HepG2 (cell line): ENCODE results near the gene ABHD12. TPM values are rescaled to one million over a fixed set of nuclear protein-coding genes. Genes with fewer than 3 reads are reported as not detected.
A peak's percentile ranks its signal among the peaks of the same experiment; 100 is the strongest.

Experiments used
- ATAC-seq: fragments of 200-7000 bp; cut with Tn5 transposase; 3 replicates; pipeline ENCODE4 v1.9.1; 2020; ENCODE audit warnings: mild to moderate bottlenecking, moderate library complexity
- BruUV-seq: library from RNA; stranded (reverse); fragments of 400-500 nt; replicated peaks from 2 replicates; lab custom pipeline; 2021; lab: Mats Ljungman, UMichigan
- CTCF ChIA-PET: fragments of 300-600 bp; formaldehyde crosslinking; extraction: SDS; loops from one replicate; lab custom pipeline; 2021; ENCODE audit warnings: low total read pairs, inconsistent platforms, low intra/inter-chr PET ratio; lab: Yijun Ruan, JAX
- POLR2A ChIA-PET: fragments of 350-600 bp; sonication (Branson Sonifier 250); formaldehyde crosslinking; loops from one replicate; lab custom pipeline; 2020; ENCODE audit warnings: antibody characterized with exemption, inconsistent platforms; lab: Yijun Ruan, JAX
- DNase-seq: peaks from one replicate; pipeline ENCODE4 v3.0.0-alpha.2; 2015; ENCODE audit warnings: low spot score
- FAIRE-seq: peaks from 3 replicates; lab custom pipeline; 2011; peaks lifted over from hg19 to GRCh38; lab: Jason Lieb, UNC
- H2AFZ ChIP-seq: one replicate; pipeline ENCODE4 v1.6.1; 2011; ENCODE audit warnings: low read length, inconsistent platforms
- H3K27ac ChIP-seq: fragments of 300-600 bp; 3 replicates; pipeline ENCODE4 v1.8.0; 2011; ENCODE audit warnings: mixed run types, mild to moderate bottlenecking, mixed read lengths, low read length, inconsistent platforms; ENCODE audit not compliant: insufficient read depth; ENCODE audit errors: extremely low read length
- H3K27me3 ChIP-seq, 2 experiments: fragments of 200-600 bp in 1 of 2; 2 replicates in 1 of 2; 3 replicates in 1 of 2; pipeline versions ENCODE4 v1.6.0 to v1.8.0; 2011; ENCODE audit warnings: low read length in 2 of 2, mild to moderate bottlenecking in 2 of 2, moderate library complexity in 2 of 2, inconsistent platforms in 1 of 2; ENCODE audit not compliant: insufficient read depth in 2 of 2, control insufficient read depth in 1 of 2
- H3K36me3 ChIP-seq, 2 experiments: fragments of 200-600 bp in 1 of 2; replicated peaks in 1 of 2; 2 replicates in 1 of 2; 3 replicates in 1 of 2; pipeline versions ENCODE4 v1.5.1 to v1.8.0; 2011; ENCODE audit warnings: low read length in 2 of 2, inconsistent platforms in 1 of 2; ENCODE audit not compliant: insufficient read depth in 2 of 2, control insufficient read depth in 1 of 2
- H3K4me1 ChIP-seq: 2 replicates; pipeline ENCODE4 v1.5.1; 2012; ENCODE audit warnings: low read length, inconsistent platforms; ENCODE audit not compliant: insufficient read depth
- H3K4me2 ChIP-seq: 2 replicates; pipeline ENCODE4 v1.6.0; 2011; ENCODE audit warnings: low read depth, low read length, inconsistent platforms
- H3K4me3 ChIP-seq, 3 experiments: fragments of 200-600 bp in 1 of 3; sonication (generic), shearing (Covaris generic) in 1 of 3; replicated peaks in 1 of 3; 2 replicates each; pipeline ENCODE4 v1.5.1; 2011 to 2016; ENCODE audit warnings: low read length in 3 of 3, inconsistent platforms in 2 of 3, low read depth in 2 of 3, mild to moderate bottlenecking in 2 of 3, control low read depth in 1 of 3, mixed read lengths in 1 of 3; ENCODE audit not compliant: insufficient read depth in 1 of 3
- H3K79me2 ChIP-seq: one replicate; pipeline ENCODE4 v1.6.1; 2011; ENCODE audit warnings: low read length, inconsistent platforms; ENCODE audit not compliant: insufficient read depth
- H3K9ac ChIP-seq: 2 replicates; pipeline ENCODE4 v1.6.0; 2011; ENCODE audit warnings: mild to moderate bottlenecking, low read depth, low read length, inconsistent platforms; ENCODE audit not compliant: insufficient read depth
- H3K9me3 ChIP-seq: 2 replicates; pipeline ENCODE4 v1.5.1; 2012; ENCODE audit warnings: mild to moderate bottlenecking, low read length
- H4K20me1 ChIP-seq: 2 replicates; pipeline ENCODE4 v1.6.0; 2011; ENCODE audit warnings: inconsistent platforms, mild to moderate bottlenecking, low read length, moderate library complexity; ENCODE audit not compliant: insufficient read depth
- BRD4 ChIP-seq: sonication (generic); formaldehyde crosslinking; IDR thresholded peaks from 2 replicates; pipeline ENCODE4 v1.4.0; 2020; ENCODE audit warnings: missing genetic modification reagents
- IKZF1 ChIP-seq: fragments of 450-650 bp; IDR thresholded peaks from 2 replicates; pipeline ENCODE4 v1.7.1; 2016
- IRF2 ChIP-seq: IDR thresholded peaks from 2 replicates; pipeline ENCODE4 v1.6.1; 2018; ENCODE audit warnings: missing genetic modification reagents, missing compliant biosample characterization
- MEF2D ChIP-seq: sonication (generic); formaldehyde crosslinking; IDR thresholded peaks from 2 replicates; pipeline ENCODE4 v1.5.1; 2020; ENCODE audit warnings: mild to moderate bottlenecking, missing genetic modification reagents
- NFIC ChIP-seq: IDR thresholded peaks from 2 replicates; pipeline ENCODE4 v1.6.1; 2012; ENCODE audit warnings: mild to moderate bottlenecking, low read length, inconsistent platforms
- RAD51 ChIP-seq: fragments of 450-650 bp; IDR thresholded peaks from 2 replicates; pipeline ENCODE4 v1.6.1; 2016; ENCODE audit warnings: borderline replicate concordance
- RXRA ChIP-seq: sonication (generic); formaldehyde crosslinking; IDR thresholded peaks from 2 replicates; pipeline ENCODE4 v1.5.1; 2020; ENCODE audit warnings: missing genetic modification reagents
- SNRNP70 ChIP-seq: fragments of 200-400 bp; formaldehyde crosslinking; IDR thresholded peaks from 2 replicates; pipeline ENCODE4 v1.6.1; 2017; ENCODE audit warnings: mild to moderate bottlenecking, low read depth, low read length, moderate library complexity
- TARDBP ChIP-seq: sonication (generic); formaldehyde crosslinking; IDR thresholded peaks from 2 replicates; pipeline ENCODE4 v1.8.0; 2022; ENCODE audit warnings: mild to moderate bottlenecking, missing genetic modification reagents
- ZC3H13 ChIP-seq: sonication (generic); formaldehyde crosslinking; IDR thresholded peaks from 2 replicates; pipeline ENCODE4 v1.8.1; 2023; ENCODE audit warnings: mild to moderate bottlenecking, missing genetic modification reagents, moderate library complexity
- ZNF230 ChIP-seq: sonication (generic); formaldehyde crosslinking; IDR thresholded peaks from 2 replicates; pipeline ENCODE4 v1.4.0; 2020; ENCODE audit warnings: mild to moderate bottlenecking, missing genetic modification reagents
- ZNF44 ChIP-seq: sonication (generic); formaldehyde crosslinking; IDR thresholded peaks from 2 replicates; pipeline ENCODE4 v1.5.1; 2020; ENCODE audit warnings: mild to moderate bottlenecking, missing genetic modification reagents
- ZNF446 ChIP-seq: sonication (generic); formaldehyde crosslinking; IDR thresholded peaks from 2 replicates; pipeline ENCODE4 v1.5.0; 2020; ENCODE audit warnings: mild to moderate bottlenecking, missing genetic modification reagents
- ZNF570 ChIP-seq: sonication (generic); formaldehyde crosslinking; IDR thresholded peaks from 2 replicates; pipeline ENCODE4 v1.4.0; 2020; ENCODE audit warnings: mild to moderate bottlenecking, missing genetic modification reagents, borderline replicate concordance
- ZNF746 ChIP-seq: sonication (generic); formaldehyde crosslinking; IDR thresholded peaks from 2 replicates; pipeline ENCODE4 v1.8.0; 2022; ENCODE audit warnings: mild to moderate bottlenecking, missing genetic modification reagents
- ZNF891 ChIP-seq: sonication (generic); formaldehyde crosslinking; IDR thresholded peaks from 2 replicates; pipeline ENCODE4 v1.5.0; 2020; ENCODE audit warnings: mild to moderate bottlenecking, missing genetic modification reagents
- WGBS: methylation state at CpG from one replicate; pipeline ENCODE4 v1.1.6; 2017; ENCODE audit warnings: low lambda C conversion rate; 5-methylcytosine and 5-hydroxymethylcytosine counted together
- in situ Hi-C: cut with HindIII; loops from 2 replicates; pipeline ENCODE4 v1.10.0; 2017; ENCODE audit warnings: low pct_unique_long_range_greater_than_20kb; ENCODE audit not compliant: extremely low pct_ligation_motif_present
- intact Hi-C: fragments of 100-400 bp; cut with micrococcal nuclease; formaldehyde crosslinking; loops from one replicate; pipeline ENCODE4 v1.10.0; 2022; ENCODE audit not compliant: unreplicated experiment
- polyA plus RNA-seq, 8 experiments: library from polyadenylated mRNA; depleted of rRNA in 3 of 8; stranded (reverse) in 7 of 8; unstranded in 1 of 8; fragments of >200 nt; fragmentation: Illumina TruSeq in 4 of 8; extraction: Trizol in 4 of 8; gene quantifications; 2 replicates each; pipeline versions ENCODE4 v1.2.1 to v1.2.3, GENCODE V29; 2011 to 2016; ENCODE audit warnings: low read depth in 4 of 8, missing spikeins in 1 of 8, mixed read lengths in 1 of 8; ENCODE audit not compliant: insufficient read depth in 1 of 8
- total RNA-seq, 5 experiments: library from RNA; depleted of rRNA; stranded (reverse); fragments of >200 nt; fragmentation: Illumina TruSeq; extraction: Trizol; gene quantifications; 2 replicates each; pipeline ENCODE4 v1.2.3, GENCODE V29; 2016; ENCODE audit warnings: low read depth in 1 of 5
- TF ChIP-seq, protein P1 (sequence below): fragments of 450-650 bp; IDR thresholded peaks from 2 replicates; pipeline ENCODE4 v1.6.1; 2017; ENCODE audit warnings: mild to moderate bottlenecking
- TF ChIP-seq, protein P2 (sequence below): sonication (generic); formaldehyde crosslinking; IDR thresholded peaks from 2 replicates; pipeline ENCODE4 v1.4.0; 2020; ENCODE audit warnings: missing genetic modification reagents
- TF ChIP-seq, protein P3 (sequence below): sonication (generic); formaldehyde crosslinking; IDR thresholded peaks from 2 replicates; pipeline ENCODE4 v1.4.0; 2020; ENCODE audit warnings: missing genetic modification reagents, borderline replicate concordance
- TF ChIP-seq, protein P4 (sequence below): sonication (generic); formaldehyde crosslinking; IDR thresholded peaks from 2 replicates; pipeline ENCODE4 v1.9.0; 2021; ENCODE audit warnings: missing genetic modification reagents, mild to moderate bottlenecking, borderline replicate concordance

ABHD12 gene
- total and polyA plus RNA-seq, 2 of the 13 experiments (the other 11 are each of a cell fraction or from before 2014, with no cell fraction given) = 23.5 to 72.1 TPM

DNA sequence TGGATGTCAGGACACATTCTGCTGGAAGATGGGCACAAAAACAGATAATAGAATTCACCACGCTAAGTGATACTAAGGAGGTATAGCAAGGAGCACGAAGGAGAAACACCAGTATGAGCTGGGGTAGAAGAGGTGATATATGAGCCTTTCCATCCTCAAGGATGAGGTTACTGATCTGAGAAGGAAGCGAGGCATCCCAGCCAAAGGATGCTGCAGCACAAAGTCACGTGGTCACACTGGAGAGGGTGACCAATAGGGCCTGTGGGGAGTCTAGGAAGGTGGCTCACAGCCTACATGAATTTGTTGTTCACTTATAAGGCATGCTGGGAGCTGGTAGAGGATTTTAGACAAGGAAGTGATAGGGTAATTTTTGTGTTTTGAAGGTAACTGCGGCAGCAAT lies 18.3 kb upstream of the ABHD12 start:
- ChIA-PET CTCF (interaction anchor here (0.6 kb wide), 1 partner anchor 30 kb away, joined by 3 read pairs; no protein-coding TSS in a partner anchor), POLR2A (no interaction called here)
- no peak for FAIRE-seq
- no peak for ATAC-seq
- Histone ChIP-seq H3K9ac (peak overlapping the region; percentile 88), H3K79me2 (peaks cover 22% of the 10 kb centered on the region), H3K9me3 (peaks cover 9% of the 10 kb centered on the region), H3K4me1 (peaks cover 24% of the 10 kb centered on the region), H4K20me1 (no peaks in the 10 kb centered on the region), H3K36me3 (peaks cover 1 to 9% of the 10 kb centered on the region in 2 experiments; a peak in 1 of 5 replicates), H2AFZ (no peak overlapping the region), H3K27me3 (no peaks in the 10 kb centered on the region; a peak in 1 of 5 replicates), H3K4me2 (peak overlapping the region; percentile 94), H3K4me3 (peak overlapping the region in 2 of 3 experiments; percentile 88 to 89; a peak in 4 of 6 replicates), H3K27ac (peak overlapping the region; percentile 86)
- in situ Hi-C loops = no loop called here
- BruUV-seq = no TSS peak
- no peak for DNase-seq
- WGBS = 94% methylated on average over 5 of the region's 5 CpGs
- intact Hi-C loops = no loop called here
- 0 out of 2 replicates have a peak, but pooled peaks have one; percentile 64 for TF ChIP-seq ZNF570 (CRISPR knock-in tag)
- no peak for TF ChIP-seq RXRA (CRISPR knock-in tag)
- TF ChIP-seq MEF2D (CRISPR knock-in tag) = no peak
- TF ChIP-seq TARDBP (CRISPR knock-in tag) = no peak
- TF ChIP-seq ZNF446 (CRISPR knock-in tag) = no peak
- TF ChIP-seq ZC3H13 (CRISPR knock-in tag) = 0 out of 2 replicates have a peak, but pooled peaks have one; percentile 7
- TF ChIP-seq IRF2 (CRISPR knock-in tag) = no peak
- TF ChIP-seq, protein P1, sequence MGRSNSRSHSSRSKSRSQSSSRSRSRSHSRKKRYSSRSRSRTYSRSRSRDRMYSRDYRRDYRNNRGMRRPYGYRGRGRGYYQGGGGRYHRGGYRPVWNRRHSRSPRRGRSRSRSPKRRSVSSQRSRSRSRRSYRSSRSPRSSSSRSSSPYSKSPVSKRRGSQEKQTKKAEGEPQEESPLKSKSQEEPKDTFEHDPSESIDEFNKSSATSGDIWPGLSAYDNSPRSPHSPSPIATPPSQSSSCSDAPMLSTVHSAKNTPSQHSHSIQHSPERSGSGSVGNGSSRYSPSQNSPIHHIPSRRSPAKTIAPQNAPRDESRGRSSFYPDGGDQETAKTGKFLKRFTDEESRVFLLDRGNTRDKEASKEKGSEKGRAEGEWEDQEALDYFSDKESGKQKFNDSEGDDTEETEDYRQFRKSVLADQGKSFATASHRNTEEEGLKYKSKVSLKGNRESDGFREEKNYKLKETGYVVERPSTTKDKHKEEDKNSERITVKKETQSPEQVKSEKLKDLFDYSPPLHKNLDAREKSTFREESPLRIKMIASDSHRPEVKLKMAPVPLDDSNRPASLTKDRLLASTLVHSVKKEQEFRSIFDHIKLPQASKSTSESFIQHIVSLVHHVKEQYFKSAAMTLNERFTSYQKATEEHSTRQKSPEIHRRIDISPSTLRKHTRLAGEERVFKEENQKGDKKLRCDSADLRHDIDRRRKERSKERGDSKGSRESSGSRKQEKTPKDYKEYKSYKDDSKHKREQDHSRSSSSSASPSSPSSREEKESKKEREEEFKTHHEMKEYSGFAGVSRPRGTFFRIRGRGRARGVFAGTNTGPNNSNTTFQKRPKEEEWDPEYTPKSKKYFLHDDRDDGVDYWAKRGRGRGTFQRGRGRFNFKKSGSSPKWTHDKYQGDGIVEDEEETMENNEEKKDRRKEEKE = no peak
- TF ChIP-seq ZNF230 = 0 out of 2 replicates have a peak, but pooled peaks have one; percentile 42
- no peak for TF ChIP-seq IKZF1
- TF ChIP-seq ZNF44 (CRISPR knock-in tag) = no peak
- no peak for TF ChIP-seq SNRNP70
- TF ChIP-seq ZNF746 = no peak
- TF ChIP-seq, protein P2, sequence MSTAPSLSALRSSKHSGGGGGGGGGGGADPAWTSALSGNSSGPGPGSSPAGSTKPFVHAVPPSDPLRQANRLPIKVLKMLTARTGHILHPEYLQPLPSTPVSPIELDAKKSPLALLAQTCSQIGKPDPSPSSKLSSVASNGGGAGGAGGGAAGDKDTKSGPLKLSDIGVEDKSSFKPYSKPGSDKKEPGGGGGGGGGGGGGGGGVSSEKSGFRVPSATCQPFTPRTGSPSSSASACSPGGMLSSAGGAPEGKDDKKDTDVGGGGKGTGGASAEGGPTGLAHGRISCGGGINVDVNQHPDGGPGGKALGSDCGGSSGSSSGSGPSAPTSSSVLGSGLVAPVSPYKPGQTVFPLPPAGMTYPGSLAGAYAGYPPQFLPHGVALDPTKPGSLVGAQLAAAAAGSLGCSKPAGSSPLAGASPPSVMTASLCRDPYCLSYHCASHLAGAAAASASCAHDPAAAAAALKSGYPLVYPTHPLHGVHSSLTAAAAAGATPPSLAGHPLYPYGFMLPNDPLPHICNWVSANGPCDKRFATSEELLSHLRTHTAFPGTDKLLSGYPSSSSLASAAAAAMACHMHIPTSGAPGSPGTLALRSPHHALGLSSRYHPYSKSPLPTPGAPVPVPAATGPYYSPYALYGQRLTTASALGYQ (CRISPR knock-in tag) = no peak
- no peak for TF ChIP-seq NFIC
- no peak for TF ChIP-seq ZNF891 (CRISPR knock-in tag)
- TF ChIP-seq BRD4 (CRISPR knock-in tag) = no peak
- TF ChIP-seq, protein P3, sequence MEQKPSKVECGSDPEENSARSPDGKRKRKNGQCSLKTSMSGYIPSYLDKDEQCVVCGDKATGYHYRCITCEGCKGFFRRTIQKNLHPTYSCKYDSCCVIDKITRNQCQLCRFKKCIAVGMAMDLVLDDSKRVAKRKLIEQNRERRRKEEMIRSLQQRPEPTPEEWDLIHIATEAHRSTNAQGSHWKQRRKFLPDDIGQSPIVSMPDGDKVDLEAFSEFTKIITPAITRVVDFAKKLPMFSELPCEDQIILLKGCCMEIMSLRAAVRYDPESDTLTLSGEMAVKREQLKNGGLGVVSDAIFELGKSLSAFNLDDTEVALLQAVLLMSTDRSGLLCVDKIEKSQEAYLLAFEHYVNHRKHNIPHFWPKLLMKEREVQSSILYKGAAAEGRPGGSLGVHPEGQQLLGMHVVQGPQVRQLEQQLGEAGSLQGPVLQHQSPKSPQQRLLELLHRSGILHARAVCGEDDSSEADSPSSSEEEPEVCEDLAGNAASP (CRISPR knock-in tag) = no peak
- TF ChIP-seq RAD51 = 0 out of 2 replicates have a peak, but pooled peaks have one; percentile 3
- TF ChIP-seq, protein P4, sequence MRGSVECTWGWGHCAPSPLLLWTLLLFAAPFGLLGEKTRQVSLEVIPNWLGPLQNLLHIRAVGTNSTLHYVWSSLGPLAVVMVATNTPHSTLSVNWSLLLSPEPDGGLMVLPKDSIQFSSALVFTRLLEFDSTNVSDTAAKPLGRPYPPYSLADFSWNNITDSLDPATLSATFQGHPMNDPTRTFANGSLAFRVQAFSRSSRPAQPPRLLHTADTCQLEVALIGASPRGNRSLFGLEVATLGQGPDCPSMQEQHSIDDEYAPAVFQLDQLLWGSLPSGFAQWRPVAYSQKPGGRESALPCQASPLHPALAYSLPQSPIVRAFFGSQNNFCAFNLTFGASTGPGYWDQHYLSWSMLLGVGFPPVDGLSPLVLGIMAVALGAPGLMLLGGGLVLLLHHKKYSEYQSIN (CRISPR knock-in tag) = no peak
